Measurements from ENCODE around the gene LAMC3.
A peak's percentile ranks its signal among the peaks of the same experiment; 100 is the strongest.
"Not testable (repeated sequence)": the region's sequence is repeated elsewhere in the genome, so short reads cannot be mapped to it uniquely, and the experiment has no call there.

LAMC3 gene

DNA sequence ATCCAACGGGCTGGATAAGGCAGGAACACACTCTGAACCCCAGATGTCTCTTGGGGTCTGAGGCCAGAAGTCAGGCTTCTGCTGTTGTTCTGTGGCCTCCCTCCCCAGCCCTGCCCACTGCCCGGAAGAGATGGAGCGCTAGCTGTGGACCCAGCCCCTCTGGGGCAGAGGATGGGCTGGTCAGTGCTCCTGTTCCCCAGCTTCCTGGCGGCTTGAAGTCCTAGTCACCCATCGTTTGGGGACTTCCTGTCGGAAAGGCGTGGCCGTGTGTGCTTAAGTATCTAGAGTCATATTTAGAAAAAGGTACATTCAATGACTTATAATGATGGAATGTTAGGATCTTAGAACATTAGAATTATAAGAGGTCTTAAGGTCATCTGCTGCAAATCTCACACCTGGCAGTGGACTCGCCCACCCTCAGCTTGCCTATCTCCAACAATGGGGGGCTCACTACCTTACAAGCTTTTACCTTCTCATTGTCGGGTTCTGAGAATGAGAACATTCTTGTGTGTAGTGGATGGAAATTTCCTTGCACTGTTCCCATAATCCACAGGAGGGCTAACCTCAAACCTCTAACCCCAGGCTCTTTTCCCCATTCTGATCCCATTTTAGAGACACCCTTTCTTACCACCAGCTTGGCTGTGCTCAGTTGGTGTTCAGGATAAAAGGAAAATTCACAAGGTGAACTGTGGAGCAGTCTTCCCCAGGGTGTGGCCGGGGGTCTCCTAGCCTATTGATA is 74.0 kb downstream of the LAMC3 start:
- DNase-seq: no peak

DNA sequence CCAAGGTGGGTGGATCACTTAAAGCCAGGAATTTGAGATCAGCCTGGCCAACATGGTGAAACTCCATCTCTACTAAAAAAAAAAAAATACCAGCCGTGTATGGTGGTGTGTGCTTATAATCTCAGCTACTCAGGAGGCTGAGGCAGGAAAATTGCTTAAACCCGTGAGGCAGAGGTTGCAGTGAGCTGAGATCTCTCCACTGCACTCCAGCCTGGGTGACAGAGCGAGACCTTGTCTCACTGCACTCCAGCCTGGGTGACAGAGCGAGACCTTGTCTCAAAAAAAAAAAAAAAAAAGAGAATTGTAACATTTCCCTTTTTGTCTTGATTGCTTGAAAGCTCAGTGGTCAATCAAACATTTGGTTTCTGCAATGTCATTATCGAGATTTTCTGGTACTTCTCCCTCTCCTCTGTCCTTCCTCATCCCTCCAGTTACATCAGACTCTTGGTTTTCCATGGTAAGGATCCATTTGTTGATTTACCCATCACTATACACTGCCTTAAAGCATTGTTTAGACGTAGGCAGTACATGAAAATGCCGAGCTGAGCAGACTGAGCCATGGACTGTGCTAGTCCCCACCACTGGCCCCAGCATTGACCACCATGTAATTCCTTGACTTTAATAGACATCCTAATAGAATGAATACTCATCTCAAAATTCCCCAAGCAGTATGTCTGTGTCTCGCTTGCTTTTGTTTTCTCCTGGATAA is 75.8 kb downstream of the LAMC3 start:
- DNase-seq: no peak

DNA sequence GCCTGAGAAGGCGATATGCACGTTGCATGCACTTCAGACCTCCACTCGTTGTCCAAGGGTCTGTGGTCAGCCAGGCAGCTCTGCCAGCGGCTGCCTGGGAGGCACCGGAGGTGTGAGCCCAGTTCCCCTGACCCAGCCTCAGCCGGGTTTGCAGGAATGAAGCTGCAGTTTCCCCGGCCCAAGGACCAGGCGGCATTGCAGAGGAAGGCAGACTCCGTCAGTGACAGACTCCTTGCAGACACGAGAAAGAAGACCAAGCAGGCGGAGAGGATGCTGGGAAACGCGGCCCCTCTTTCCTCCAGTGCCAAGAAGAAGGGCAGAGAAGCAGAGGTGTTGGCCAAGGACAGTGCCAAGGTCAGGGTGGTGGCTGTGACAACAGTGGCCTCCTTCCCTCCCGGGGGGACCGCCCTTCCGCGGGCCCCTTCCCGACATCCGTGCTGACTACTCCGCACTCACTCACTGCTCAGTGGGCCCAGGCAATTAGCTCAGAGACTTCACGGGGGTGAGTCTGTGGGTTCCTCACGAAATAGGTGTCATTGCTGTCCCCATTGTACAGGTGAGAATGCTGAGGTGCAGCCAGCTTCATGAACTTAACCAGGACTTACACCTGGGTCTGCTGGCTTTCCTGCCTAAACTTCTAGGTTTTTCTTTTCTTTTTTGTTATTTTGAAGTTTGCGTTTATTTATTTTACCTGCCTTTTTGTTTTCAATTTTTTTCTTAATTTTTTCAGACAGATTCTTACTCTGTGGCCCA is 76.6 kb downstream of the LAMC3 start:
- DNase-seq: no peak

DNA sequence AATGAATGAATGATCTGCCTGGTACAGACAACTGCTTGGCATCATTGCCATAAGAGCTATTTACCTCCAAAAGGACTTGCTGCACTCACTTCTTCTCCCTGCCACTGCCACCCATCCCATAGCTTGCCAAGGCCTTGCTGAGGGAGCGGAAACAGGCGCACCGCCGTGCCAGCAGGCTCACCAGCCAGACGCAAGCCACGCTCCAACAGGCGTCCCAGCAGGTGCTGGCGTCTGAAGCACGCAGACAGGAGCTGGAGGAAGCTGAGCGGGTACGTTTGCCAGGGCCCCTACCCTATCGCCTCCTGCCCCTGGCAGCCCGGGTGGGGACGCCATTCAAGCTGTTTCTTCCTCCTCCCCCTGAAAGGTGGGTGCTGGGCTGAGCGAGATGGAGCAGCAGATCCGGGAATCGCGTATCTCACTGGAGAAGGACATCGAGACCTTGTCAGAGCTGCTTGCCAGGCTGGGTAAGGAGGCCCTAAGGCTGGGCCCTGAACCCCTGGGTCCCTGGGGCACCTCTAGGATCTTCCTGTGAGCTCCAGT is 78.5 kb downstream of the LAMC3 start:
- DNase-seq: no peak

DNA sequence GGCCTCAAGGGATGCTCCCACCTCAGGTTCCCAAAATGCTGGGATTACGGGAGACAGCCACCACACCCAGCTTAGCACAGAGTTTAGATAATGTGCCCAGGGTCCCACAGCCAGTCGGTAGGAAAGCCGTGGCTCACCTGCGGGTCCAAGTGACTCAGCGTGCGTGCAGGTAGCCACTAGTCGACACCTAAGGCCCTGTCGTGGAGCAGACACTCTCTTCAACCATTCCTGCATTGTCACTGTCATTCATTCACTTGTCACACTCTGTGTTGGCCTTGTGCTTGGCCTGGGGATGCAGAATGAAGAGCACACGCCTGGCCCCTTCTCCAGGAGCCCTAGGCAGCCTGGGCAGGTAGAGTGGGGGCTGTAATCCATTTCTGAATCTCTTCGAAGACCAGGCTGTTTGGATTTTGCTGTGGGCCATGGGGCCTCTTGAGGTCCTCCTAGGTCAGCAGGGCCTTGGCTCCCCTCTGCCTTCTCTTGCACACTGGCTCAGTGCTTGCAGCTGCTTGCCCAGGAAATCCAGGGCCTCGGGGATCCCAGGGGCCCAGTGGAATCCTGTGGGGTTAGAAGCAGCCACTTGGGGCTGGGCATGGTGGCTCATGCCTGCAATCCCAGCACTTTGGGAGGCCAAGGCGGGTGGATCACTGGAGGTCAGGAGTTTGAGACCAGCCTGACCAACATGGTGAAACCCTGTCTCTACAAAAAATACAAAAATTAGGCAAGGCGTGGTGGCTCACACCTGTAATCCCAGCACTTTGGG is 81.2 kb downstream of the LAMC3 start:
- DNase-seq: no peak

DNA sequence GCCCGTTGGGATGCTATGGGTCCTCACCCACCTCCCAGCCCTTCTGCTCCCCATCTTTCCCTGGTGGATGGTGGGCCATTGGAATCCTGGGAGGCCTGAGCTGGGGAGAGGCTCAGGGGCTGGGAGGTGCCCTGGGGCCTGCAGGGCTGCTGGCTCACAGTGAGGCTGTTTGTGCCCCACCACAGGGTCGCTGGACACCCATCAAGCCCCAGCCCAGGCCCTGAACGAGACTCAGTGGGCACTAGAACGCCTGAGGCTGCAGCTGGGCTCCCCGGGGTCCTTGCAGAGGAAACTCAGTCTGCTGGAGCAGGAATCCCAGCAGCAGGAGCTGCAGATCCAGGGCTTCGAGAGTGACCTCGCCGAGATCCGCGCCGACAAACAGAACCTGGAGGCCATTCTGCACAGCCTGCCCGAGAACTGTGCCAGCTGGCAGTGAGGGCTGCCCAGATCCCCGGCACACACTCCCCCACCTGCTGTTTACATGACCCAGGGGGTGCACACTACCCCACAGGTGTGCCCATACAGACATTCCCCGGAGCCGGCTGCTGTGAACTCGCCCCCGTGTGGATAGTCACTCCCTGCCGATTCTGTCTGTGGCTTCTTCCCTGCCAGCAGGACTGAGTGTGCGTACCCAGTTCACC is 82.5 kb downstream of the LAMC3 start:
- DNase-seq: no peak

- no peak for DNase-seq
Observed at GRCh38 chr9:131092030-131092429, 83.1 kb downstream of the LAMC3 start.

DNA sequence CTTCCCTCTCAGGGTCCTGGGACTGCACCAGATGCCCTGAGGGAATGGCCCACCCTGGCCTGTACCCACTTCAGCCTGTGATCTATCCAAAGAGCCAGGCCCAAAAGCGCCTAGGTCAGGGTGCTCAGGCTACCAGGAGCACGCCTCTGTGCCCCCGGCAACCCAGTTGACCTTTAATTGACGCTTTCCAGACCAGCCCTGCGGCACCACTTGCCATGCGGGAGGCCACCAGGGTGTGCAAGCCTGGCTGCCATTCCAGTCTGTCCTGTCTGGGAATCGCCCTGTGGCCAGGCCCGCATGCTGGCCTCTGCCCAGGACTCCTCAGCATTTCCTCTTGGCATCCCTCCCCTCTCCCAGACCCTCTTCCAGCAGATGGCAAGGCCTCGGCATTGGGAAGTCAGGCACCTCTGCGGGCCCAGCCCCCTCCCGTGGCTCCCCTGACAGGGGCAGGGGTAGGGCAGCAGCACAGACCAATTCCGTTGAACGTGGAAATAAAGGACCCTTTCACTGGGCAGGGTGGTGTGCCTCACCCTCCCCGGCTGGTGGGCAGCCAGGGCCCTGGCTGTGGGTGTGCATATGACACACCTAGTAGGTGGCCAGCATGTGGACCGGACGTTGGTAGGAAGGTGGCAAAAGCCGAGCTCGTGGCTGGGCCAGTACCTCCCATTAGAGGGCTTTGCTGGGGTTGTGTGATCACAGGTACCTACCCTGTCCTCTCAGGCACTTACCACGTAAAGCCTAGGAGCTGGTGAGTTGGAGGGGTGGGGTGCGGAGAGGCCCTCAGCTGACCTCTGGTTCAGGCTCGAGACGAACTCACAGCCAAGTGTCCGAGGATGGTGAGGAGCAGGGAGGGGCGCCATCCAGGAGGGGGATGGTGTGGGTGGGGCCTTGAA is 83.8 kb downstream of the LAMC3 start:
- DNase-seq: no peak

GRCh38 chr9:131094015-131094414 is 85.0 kb downstream of the LAMC3 start:
- DNase-seq: no peak

DNA sequence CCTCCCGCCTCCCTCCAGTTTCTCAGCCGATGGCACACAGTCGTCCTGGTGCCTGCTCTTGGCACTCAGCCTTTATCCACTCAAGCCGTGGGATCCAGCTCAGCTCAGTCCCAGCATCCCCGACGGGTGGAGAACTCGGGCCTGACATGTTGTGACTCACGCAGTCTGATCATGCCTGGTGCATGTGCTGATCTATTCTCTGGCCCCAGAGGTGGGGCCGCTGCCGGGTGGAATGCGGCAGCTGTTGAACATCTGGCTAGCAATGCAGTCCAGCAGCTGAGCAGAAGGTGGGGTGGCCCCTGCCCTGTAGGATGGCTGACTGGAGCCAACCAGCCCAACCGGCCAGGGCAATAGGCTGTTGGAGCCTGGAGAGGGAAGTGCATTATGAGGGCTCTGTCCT is 85.6 kb downstream of the LAMC3 start:
- DNase-seq: no peak

DNA sequence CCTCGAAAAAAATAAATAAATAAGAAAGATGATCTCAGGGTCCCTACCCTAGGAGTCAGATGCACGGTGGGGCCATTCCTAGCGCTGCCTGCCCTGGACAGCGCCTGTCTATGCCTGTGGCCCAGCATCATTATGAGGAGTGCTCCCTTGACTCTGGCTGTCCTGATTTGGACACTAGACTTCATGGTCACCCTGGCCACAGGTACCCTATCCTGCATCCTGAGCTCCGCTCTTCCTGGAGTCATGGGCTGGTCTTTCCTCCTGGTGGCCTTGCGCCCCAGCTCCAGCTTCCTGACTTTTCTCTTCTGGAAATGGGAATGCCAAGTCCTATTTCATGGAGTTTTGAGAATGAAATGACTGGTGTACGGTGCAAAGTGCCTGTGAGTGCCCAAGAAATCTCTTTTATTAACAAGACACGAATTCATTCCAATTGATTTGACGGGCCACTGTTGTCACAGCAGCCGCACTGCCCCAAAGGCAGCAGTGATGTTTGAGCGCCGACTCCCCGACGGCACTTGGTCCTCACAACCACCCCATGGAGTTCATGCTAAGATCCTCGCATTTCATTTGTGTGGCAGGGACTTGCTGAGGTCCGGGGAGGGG is 86.8 kb downstream of the LAMC3 start:
- no peak for DNase-seq

DNA sequence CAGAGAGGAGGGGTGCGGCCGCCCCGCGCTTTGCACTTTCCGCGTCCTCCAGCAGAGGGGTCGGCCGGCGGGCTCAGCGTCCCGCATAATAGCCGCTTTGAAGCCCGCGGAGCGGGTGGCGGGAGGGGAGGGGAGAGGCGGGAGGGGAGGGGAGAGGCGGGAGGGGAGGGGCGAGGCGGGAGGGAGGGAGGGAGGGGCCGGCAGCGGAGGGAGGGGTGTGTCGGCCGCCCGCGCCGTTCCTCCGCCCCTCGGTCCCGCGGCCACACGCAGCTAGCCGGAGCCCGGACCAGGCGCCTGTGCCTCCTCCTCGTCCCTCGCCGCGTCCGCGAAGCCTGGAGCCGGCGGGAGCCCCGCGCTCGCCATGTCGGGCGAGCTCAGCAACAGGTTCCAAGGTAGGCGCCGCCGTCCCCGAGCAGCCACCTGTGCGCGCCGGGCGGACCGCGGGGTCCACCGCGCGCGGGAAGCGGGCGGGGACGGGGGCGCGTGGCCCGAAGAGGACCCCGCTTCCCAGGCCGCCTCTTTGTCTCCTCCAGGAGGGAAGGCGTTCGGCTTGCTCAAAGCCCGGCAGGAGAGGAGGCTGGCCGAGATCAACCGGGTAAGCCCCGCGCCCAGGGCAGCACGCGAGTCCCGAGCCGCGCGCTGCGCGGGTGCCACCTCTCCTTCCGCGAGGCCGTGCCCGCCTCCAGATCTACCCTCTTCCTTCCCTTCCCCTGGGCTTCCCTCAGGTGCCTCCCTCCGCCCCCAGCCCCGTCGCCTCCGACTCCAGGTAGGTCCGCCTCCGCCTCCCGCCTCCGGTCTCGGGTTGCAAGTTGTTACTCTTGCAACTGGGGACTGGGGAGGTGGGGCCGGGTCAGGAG is 87.5 kb downstream of the LAMC3 start, which contains the start of gene AIF1L:
TSS of gene AIF1L (plus strand) at position 263 of the 857 bp plus-strand sequence. CDS start at position 362, 99 bp downstream.
- peak; percentile 77 for DNase-seq

DNA sequence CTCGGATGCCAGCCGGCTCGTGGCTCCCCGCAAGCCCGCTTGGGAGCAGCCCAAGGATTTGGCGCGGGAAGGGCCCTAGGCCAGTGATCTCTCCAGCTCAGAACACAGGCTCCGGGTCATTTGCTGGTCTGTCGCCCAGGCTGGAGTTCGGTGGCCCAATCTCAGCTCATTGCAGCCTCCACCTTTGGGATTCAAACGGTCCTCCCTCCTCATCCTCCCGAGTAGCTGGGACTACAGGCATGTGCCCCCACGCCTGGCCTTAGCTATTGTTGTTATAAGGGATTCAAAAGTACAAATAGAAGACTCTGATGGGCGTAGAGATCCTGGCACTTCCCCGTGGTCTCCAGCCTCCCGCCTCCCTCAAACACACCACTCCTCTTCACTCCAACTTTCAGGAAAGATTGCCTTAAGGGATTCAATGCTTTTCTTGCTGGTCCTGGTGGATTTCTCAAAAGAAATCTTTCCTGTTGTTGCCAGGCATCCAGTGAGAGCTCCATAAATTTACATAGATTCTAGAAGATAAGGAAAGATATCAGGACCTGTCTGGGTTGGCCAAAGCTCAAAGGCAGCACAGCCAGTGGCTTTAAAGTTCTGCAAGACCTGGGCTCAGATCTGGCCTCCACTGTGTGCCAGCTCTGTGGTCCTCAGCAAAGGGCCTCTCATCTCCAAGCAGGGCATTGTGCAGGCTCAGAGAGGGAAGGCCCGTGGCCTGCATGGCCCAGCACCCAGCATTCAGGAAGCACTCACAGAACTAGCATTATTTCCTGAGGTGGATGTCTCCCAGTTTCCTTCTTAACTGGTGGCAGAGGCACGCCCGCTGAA is 88.4 kb downstream of the LAMC3 start:
- DNase-seq: no peak

DNA sequence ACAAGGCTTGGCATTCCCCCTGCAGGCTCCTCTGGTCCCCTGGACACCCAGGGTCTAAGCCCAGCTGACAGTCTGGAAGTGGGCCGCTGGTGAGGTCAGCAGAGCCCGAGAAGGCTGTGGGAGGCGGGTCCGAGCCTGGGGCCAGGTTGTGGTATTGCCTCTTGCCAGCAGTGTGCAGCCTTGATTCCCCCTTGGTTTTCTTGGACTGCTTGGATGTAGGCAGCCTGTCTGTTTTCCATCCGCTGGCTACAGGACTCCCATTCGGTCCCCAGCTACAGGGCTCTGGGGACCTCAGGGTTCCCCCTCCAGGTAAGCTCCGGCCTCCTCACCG is 88.9 kb downstream of the LAMC3 start:
- no peak for DNase-seq

DNA sequence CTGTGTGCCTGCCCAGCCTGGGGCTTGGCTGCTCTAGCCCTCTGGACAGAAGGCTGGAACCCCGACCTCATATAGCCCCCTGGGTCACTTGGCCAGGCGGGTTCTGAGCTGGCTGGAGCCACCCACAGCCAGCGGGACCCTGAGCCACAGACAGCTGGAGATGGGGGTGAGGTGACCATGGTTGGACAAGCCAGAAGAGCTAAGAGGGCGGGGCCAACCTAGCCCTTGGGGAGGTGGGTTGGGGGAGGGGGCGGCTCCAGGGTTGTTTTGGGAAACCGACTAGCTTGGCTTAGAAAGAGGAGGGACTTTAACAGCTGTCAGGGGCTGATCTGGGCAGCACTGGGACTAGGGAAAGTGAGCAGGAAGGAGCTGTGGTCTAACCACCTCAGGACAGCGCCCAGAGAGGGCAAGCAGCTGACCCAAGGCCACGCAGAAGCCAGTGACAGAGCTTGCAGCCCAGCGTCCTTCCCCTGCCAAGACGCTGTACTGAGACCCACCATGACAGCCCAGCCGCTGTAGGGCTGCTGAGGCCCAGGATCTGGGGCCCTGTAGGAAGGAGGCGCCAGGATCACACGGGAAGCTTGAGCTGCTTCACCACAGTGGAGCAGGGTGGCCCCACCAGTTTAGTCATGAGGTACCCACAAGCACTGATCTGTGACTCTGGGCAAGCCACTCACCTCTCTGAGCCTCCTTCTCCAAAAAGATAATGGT is 89.6 kb downstream of the LAMC3 start:
- DNase-seq: no peak

DNA sequence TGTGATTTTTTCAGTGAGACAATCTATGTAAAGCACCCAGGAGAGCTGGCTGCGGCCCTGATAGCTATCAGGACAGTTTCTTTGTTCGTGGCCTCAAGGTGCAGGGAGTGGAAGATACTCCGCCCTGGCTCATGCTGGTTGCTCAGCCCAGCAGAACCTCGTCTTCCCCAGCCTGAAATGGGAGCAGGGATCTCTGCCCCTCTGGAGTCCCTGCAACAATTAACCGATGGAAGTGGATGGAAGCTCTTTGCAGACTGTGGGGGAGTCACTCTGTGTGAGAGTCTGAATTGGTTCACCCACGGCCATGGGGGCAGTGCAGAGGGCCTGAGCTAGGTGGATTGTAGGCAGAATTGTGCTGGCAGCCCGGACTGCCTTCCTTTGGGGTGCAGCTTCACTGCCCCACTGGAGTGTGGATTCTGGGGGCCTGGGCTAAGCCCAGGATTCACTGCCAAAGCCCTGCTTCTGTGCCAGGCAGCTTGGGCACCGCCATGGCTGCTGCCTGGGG is 90.2 kb downstream of the LAMC3 start:
- no peak for DNase-seq

DNA sequence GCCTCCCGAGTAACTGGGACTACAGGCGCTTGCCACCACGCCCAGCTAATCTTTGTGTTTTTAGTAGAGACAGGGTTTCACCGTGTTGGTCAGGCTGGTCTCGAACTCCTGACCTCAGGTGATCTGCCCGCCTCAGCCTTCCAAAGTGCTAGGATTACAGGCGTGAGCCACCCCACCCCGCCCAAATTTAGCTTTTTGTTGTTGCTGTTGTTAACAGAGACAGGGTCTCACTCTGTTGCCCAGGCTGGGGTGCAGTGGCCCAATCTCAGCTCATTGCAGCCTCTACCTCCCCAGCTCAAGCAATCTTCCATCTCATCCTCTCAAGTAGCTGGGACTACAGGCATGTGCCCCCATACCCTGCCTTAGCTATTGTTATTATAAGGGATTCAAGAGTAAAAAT is 90.9 kb downstream of the LAMC3 start:
- DNase-seq: not testable (repeated sequence)

- no peak for DNase-seq
Observed at GRCh38 chr9:131100445-131100844, 91.5 kb downstream of the LAMC3 start.

Measured in NCI-H1436 (cell line).